ENCODE data around the gene CSTB.

GRCh38 chr21:43749651-43750262 lies 26.4 kb downstream of the CSTB start:
- TF ChIP-seq CTCF (tag by site-specific recombination; IDR thresholded peaks at IDR 0.05), result no peak
- no peak for TF ChIP-seq ZNF18 (tag by site-specific recombination; IDR thresholded peaks at IDR 0.05)
- TF ChIP-seq ZBTB21 (tag by site-specific recombination; IDR thresholded peaks at IDR 0.05), result no peak
- TF ChIP-seq PBX3 (CRISPR knock-in tag; IDR thresholded peaks at IDR 0.05), result no peak
- TF ChIP-seq ZNF148 (tag by site-specific recombination; IDR thresholded peaks at IDR 0.05; ENCODE audit: borderline replicate concordance), result no peak
- TF ChIP-seq ZNF473 (tag by site-specific recombination; IDR thresholded peaks at IDR 0.05), result no peak
- no peak for TF ChIP-seq HIC1 (tag by site-specific recombination; IDR thresholded peaks at IDR 0.05)
